ENCODE measurements around the gene DHRS9.

DHRS9 gene

DNA sequence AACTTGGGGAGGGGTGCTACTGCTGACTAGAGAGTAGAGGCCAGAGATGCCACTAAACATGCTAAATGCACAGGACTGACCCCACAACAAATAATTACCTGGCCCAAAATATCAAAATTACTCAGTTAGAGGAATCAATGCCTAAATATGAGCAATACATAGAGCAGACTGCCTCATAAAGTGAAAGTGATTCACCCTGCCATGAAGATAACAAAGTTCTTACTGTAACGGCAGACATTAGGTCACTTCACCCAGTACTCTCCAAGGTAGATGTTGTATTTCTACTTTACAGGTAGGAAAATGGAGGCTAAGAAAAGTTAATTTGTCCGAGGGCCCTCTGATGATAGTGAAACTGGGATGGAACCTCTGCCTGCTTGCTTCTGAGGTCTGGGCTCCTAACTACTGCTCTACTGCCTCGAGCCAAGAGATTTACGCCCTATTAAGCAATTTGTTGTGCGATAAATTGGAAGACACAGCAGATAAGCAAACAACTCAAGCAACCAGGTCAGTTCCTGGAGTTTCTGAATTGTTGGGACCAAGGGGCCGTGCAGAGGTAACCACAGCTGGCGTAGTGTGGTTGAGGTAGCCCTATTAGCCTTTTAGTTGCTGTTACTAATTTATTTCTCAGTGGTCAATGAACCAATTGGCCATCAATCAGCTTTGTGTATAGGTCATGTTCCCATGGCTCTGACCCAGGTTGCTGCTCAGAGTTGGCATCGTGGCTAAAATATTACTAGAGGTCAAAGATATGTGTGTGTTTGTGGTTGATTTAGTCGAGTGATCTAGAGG is 4.8 kb downstream of the DHRS9 start:
- Mint-ChIP-seq H3K4me1 (peaks cover 19% of the 10 kb centered on the region), H3K27ac (no peak overlapping the region), H3K4me3 (no peak overlapping the region), H3K27me3 (no peaks in the 10 kb centered on the region), H3K9me3 (no peaks in the 10 kb centered on the region), H3K36me3 (no peaks in the 10 kb centered on the region)
- CTCF ChIA-PET, result no interaction called here
- DNase-seq, result no peak

DNA sequence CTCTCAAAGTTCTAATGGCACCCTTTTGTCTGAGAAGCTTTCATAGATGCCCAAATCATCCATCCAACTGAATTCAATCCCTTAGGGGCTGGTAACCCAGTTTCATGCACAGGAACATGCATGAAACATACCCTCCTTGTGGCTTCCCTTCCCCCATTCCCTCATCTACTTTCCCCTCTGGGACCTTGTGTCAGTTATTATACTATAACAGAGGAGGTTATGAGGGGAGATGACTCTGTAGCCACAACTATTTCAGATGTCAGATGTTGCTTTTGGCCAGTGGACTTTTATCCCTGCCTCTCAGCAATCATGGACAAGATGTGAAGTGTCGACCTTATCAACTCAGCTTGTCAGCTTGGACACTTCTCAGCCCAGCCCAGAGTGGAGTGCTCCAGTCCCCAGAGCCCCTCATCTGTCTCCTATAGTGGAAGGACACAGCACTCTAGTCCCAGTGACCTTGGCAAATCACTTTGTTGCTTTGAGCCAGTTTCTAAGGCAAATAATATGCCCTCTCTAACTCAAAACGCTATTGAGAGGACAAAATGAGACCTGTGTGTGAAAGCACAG is 8.4 kb downstream of the DHRS9 start:
- no peak overlapping the region for H3K4me3 Mint-ChIP-seq
- CTCF ChIA-PET, result no interaction called here
- H3K4me1 Mint-ChIP-seq, result peaks cover 9% of the 10 kb centered on the region
- H3K27ac Mint-ChIP-seq, result no peak overlapping the region
- peaks cover 3% of the 10 kb centered on the region for H3K27me3 Mint-ChIP-seq
- no peaks in the 10 kb centered on the region for H3K36me3 Mint-ChIP-seq
- H3K9me3 Mint-ChIP-seq, result no peaks in the 10 kb centered on the region
- DNase-seq, result no peak

DNA sequence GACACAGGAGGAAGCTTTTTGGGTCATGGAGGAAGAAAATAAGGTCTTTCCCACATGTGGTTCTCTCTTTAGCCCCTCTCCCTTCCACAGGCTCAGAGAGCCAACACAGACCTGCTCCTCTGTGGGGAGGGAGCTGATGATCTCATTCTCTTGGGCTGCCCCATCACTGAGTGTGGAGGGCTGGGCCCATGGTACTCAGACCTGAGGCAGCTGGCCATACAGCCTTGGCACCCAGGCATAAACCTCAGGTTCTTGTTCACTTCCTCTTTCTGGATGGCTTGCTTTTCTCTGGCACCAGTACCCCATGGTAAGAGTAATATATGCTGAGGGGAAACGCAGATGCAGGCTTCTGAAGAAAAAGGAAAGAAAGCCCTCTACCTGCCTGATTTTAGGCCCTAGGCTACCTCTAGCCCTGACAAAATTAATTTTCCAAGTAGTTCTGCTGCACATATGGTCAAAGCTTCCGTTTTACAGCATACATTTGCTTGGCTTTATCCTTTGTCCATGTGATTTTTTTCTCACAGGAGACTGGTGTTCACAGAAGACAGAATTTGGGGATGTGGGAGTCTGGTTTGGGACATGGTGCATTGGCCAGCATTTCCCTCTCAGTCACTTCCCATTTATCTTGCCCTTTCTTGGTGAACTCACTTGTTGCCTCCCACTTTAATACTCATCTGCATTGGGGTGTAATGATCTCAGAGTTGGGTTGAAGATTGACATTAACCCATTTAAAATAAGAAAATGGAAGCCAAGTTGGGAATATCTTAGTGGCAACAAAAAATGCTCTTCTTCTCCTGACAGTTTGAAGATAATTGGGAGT is 11.1 kb downstream of the DHRS9 start:
- CTCF ChIA-PET, result no interaction called here
- Mint-ChIP-seq H3K4me1 (no peaks in the 10 kb centered on the region), H3K4me3 (no peak overlapping the region), H3K36me3 (no peaks in the 10 kb centered on the region), H3K27ac (no peak overlapping the region), H3K27me3 (peaks cover 3% of the 10 kb centered on the region), H3K9me3 (no peaks in the 10 kb centered on the region)
- DNase-seq, result no peak

DNA sequence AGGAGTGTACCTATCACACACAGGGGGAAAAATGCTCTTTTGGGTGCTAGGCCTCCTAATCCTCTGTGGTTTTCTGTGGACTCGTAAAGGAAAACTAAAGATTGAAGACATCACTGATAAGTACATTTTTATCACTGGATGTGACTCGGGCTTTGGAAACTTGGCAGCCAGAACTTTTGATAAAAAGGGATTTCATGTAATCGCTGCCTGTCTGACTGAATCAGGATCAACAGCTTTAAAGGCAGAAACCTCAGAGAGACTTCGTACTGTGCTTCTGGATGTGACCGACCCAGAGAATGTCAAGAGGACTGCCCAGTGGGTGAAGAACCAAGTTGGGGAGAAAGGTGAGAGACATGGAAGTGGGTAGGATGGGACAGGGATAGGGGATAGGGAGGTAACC is 12.2 kb downstream of the DHRS9 start:
- DNase-seq, result no peak
- no peaks in the 10 kb centered on the region for H3K36me3 Mint-ChIP-seq
- no peaks in the 10 kb centered on the region for H3K9me3 Mint-ChIP-seq
- H3K27ac Mint-ChIP-seq, result no peak overlapping the region
- no peaks in the 10 kb centered on the region for H3K4me1 Mint-ChIP-seq
- H3K4me3 Mint-ChIP-seq, result no peak overlapping the region
- peaks cover 3% of the 10 kb centered on the region for H3K27me3 Mint-ChIP-seq
- CTCF ChIA-PET, result no interaction called here

DNA sequence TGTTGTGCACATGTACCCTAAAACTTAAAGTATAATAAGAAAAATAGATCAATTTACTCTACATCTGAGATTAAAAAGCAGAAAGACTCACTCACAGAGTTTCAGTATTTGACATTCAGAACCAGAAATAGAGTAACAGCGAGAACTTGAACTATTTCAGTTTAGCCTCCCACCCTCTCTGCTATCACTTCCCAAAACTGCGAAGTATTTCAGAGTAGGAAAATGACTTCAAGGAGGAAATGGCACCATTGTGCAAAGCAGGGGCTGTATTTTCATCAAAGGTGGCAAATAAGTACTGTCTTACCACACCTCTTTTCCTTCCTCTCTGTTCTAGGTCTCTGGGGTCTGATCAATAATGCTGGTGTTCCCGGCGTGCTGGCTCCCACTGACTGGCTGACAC is 13.6 kb downstream of the DHRS9 start:
- no peak overlapping the region for H3K4me3 Mint-ChIP-seq
- H3K27me3 Mint-ChIP-seq, result peaks cover 9% of the 10 kb centered on the region
- no peaks in the 10 kb centered on the region for H3K4me1 Mint-ChIP-seq
- CTCF ChIA-PET, result no interaction called here
- H3K27ac Mint-ChIP-seq, result no peak overlapping the region
- DNase-seq, result no peak
- H3K9me3 Mint-ChIP-seq, result no peaks in the 10 kb centered on the region
- no peaks in the 10 kb centered on the region for H3K36me3 Mint-ChIP-seq

DNA sequence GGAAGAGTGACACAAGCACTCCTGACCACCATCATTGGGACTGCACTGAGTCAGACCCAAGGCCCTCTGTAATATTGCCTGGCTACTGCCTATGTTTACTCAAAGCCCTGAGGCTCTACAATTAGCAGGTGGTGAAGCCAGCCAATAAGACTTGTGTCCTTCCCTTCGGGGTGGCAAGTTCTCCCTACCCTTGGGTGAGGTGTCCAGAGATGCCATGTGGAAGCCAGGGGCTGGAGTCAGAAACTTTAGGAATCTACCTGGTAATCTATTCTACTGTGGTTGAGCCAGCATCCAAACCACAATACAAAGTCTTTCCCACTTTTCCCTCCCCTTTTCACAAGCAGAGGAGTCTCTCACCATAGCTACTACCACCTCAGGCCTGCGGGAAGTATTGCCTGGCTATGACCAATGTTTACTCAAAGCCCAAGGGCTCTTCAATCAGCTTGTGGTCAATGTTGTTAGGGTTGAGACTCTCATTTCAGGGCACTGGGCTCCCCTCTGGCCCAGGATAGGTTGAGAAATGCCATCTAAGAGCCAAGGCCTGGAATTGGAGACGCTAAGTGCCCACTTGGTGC is 17.6 kb downstream of the DHRS9 start:
- CTCF ChIA-PET, result no interaction called here
- no peak overlapping the region for H3K4me3 Mint-ChIP-seq
- no peaks in the 10 kb centered on the region for H3K4me1 Mint-ChIP-seq
- H3K36me3 Mint-ChIP-seq, result no peaks in the 10 kb centered on the region
- H3K27me3 Mint-ChIP-seq, result peaks cover 6% of the 10 kb centered on the region
- H3K9me3 Mint-ChIP-seq, result no peaks in the 10 kb centered on the region
- H3K27ac Mint-ChIP-seq, result no peak overlapping the region
- no peak for DNase-seq

DNA sequence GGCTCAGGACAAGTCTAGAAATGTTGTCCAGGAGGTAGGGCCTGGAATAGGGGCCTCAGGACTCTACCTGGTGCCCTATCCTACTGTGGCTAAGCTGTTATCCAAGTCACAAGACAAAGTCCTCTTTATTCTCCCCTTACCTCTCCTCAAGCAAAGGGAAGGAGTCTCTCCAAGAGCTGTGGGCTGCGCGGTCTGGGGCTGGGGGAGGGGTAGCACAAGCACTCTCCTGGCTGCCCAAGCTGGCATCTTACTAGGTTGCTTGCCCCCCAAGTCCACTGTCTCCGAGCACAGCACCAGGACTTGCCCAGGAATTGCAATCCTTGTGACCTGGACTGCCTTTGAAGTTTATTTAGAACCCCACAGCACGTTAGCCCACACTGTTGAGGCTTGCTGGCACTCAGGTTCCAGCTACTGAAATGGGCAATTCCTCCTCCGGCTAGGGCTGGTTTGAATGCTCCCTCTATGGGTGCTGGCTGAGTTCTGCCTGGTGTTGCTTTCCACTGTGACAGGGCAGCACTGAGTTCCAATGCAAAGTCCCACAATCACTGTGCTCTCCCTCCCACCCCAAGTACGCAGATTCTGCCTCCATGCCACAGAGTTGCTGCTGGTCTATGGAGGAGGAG is 18.5 kb downstream of the DHRS9 start:
- Mint-ChIP-seq H3K36me3 (no peaks in the 10 kb centered on the region), H3K4me1 (no peaks in the 10 kb centered on the region), H3K4me3 (no peak overlapping the region), H3K27ac (no peak overlapping the region), H3K9me3 (no peaks in the 10 kb centered on the region), H3K27me3 (peaks cover 6% of the 10 kb centered on the region)
- CTCF ChIA-PET, result no interaction called here
- no peak for DNase-seq

DNA sequence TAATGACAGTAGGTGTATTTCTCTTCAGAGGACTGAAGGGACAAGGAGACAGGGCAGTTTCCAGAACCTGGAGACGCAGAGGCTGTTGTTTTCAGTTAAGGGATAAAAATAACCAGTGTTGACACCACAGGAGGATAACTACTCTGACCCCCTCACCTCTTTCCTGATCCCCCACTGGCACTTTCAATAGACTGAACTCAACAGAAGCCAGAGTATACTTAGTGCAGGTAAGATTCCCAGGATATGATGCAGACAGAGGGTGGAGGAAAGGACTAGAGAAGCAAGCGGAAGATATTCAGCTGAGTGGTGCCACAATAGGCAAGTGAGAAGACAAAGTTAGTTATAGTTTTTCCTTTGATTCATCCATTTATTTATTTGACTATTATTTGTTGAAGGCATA is 19.8 kb downstream of the DHRS9 start:
- Mint-ChIP-seq H3K27ac (no peak overlapping the region), H3K4me1 (no peaks in the 10 kb centered on the region), H3K36me3 (no peaks in the 10 kb centered on the region), H3K4me3 (no peak overlapping the region), H3K27me3 (peaks cover 6% of the 10 kb centered on the region), H3K9me3 (no peaks in the 10 kb centered on the region)
- DNase-seq, result no peak
- CTCF ChIA-PET, result interaction anchor here (1.2 kb wide), 1 partner anchor 13 kb away, joined by 3 read pairs; no protein-coding TSS in a partner anchor

DNA sequence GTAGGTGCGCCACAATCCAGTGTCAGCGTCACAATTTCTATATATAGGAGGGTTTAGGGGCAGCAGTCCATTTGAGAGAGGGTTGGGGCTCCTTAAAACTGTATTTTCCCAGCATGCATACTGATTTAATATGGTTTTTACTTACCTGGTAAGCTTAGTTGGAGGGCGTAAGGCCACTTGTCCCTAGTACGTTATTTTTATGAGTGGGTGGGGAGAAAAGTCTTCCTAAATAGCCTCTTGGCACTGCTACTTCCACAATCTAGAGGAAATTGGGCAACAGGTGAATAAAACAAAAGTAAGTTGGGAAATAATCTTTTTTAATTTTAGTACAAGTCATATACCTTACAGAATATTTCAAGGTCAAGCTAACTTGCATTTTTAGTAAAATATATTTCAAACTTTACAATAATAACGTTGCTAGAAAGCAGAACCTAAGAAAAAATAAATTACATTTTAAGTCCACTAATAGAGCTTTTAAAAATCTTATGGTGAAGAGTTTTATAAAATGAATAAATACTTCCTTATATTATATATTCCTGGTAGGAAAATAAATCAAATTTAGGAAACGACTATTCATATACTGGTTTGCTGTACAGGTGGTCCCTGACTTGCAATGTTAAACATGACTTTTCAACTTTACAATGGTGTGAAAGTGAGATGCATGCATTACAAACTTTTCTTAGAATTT is 20.9 kb downstream of the DHRS9 start:
- CTCF ChIA-PET, result interaction anchor here (1.2 kb wide), 1 partner anchor 14 kb away, joined by 3 read pairs; no protein-coding TSS in a partner anchor
- Mint-ChIP-seq H3K4me1 (peaks cover 1% of the 10 kb centered on the region), H3K36me3 (no peaks in the 10 kb centered on the region), H3K27me3 (peaks cover 6% of the 10 kb centered on the region), H3K27ac (no peak overlapping the region), H3K4me3 (no peak overlapping the region), H3K9me3 (no peaks in the 10 kb centered on the region)
- no peak for DNase-seq

DNA sequence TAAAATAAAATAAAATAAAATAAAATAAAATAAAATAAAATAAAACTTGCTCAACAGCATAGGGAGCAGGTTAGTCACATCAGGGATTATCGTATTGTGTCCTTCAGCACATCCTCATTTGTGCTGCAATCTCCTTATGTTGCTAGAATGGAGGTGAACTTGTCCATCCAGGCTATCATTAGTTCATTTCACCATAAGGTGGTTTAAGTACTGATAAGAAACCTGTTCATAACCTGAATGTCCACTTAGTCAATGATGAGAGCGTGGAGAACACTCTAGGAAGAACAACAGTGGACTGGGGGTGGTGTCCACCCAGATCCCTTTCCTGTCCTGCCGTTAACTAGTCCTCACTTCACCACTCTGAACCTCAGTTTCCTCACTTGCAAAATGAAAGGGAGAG is 21.9 kb downstream of the DHRS9 start:
- DNase-seq, result no peak
- CTCF ChIA-PET, result no interaction called here
- H3K9me3 Mint-ChIP-seq, result no peaks in the 10 kb centered on the region
- peaks cover 6% of the 10 kb centered on the region for H3K27me3 Mint-ChIP-seq
- H3K27ac Mint-ChIP-seq, result no peak overlapping the region
- no peaks in the 10 kb centered on the region for H3K36me3 Mint-ChIP-seq
- no peak overlapping the region for H3K4me3 Mint-ChIP-seq
- peaks cover 11% of the 10 kb centered on the region for H3K4me1 Mint-ChIP-seq

DNA sequence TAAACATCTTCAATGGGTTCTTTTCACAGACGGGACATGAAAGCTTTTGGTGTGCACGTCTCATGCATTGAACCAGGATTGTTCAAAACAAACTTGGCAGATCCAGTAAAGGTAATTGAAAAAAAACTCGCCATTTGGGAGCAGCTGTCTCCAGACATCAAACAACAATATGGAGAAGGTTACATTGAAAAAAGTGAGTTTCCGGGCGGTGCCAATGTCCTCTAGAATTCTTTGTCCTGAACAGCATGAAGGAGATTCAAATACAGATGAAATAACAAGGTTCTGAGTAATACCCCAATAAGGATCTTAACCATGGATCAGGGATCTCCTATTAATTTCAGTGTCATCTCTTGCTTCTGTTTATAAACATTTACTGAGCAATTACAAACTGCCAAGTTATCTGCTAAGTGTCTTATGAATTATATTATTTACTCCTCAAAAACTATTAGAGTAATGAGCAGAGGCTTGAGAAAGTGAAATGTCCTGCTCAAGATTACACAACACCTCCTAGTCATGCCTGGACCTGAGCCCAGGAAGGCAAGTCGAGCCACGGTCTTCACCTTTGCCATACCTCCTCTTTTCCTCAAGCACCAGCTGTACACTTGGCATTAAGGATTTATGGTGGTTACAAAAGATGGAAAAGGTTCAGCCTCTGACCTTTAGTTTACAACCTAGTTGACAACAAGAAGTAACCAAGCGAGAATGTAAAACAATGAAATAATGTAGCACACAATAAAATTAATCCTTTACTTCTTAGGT is 22.6 kb downstream of the DHRS9 start:
- Mint-ChIP-seq H3K9me3 (no peaks in the 10 kb centered on the region), H3K36me3 (no peaks in the 10 kb centered on the region), H3K27ac (no peak overlapping the region), H3K27me3 (peaks cover 6% of the 10 kb centered on the region), H3K4me1 (peaks cover 13% of the 10 kb centered on the region), H3K4me3 (no peak overlapping the region)
- CTCF ChIA-PET, result no interaction called here
- DNase-seq, result no peak

DNA sequence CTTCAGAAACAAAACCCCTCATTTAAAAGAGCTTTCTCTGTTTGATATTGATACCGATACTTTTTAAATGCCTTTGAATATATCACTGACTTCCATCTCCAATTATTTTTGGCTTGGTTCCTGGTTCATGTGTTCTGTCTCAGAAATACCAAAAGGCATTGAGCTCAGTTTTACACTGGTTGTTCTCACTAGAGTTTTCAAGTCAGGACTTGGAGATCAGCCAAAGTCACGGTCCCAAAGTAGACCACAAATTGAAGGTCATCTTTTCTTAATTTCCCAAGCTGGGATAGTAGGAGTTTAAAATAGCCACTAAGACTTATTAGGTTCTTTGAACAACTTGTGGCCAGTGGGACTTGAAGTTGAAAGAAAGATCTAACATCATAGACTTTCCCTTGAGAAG is 24.2 kb downstream of the DHRS9 start:
- peaks cover 13% of the 10 kb centered on the region for H3K4me1 Mint-ChIP-seq
- no peaks in the 10 kb centered on the region for H3K36me3 Mint-ChIP-seq
- CTCF ChIA-PET, result interaction anchor here (1.1 to 6.5 kb wide), 2 partner anchors 9 to 16 kb away, joined by 4 to 37 read pairs; no protein-coding TSS in a partner anchor
- no peaks in the 10 kb centered on the region for H3K27me3 Mint-ChIP-seq
- H3K27ac Mint-ChIP-seq, result no peak overlapping the region
- DNase-seq, result no peak
- H3K4me3 Mint-ChIP-seq, result no peak overlapping the region
- no peaks in the 10 kb centered on the region for H3K9me3 Mint-ChIP-seq

DNA sequence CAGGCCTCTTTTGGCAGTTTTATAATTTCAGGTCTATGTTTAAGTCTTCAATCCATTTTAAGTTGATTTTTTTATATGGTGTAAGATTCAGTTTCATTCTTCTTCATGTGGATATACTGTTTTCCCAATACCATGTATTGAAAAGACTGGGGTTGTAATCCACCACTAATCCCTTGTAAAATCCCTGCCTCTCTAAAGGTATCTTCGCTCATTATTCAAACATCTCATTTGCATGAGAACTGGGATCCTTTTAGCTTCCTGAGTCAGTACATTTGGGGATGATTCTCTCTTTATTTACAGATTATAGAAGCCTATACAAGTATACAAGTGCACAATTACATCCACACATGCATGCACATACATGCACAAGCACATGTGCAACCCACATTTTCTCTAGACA is 25.3 kb downstream of the DHRS9 start:
- CTCF ChIA-PET, result interaction anchor here (1.7 to 6.5 kb wide), 2 partner anchors 9 to 14 kb away, joined by 3 to 37 read pairs; no protein-coding TSS in a partner anchor
- no peaks in the 10 kb centered on the region for H3K27me3 Mint-ChIP-seq
- H3K4me3 Mint-ChIP-seq, result no peak overlapping the region
- H3K36me3 Mint-ChIP-seq, result no peaks in the 10 kb centered on the region
- no peak overlapping the region for H3K27ac Mint-ChIP-seq
- H3K4me1 Mint-ChIP-seq, result peaks cover 13% of the 10 kb centered on the region
- no peaks in the 10 kb centered on the region for H3K9me3 Mint-ChIP-seq
- DNase-seq, result no peak

All from activated naive CD4-positive, alpha-beta T cell treated with anti-CD3 and anti-CD28 coated beads, Interleukin-2, amount 10 ng/mL, durations not matched to agents 7 days and 5 days (primary cell).